GM12801 (cell line): ENCODE measurements around the gene EPC2.

ENCODE experiments used
- CTCF ChIP-seq: IDR thresholded peaks from one replicate; pipeline ENCODE4 v1.5.1; 2011; ENCODE audit warnings: control low read depth; ENCODE audit not compliant: insufficient read length; ENCODE audit errors: extremely low read depth

The EPC2 gene

GRCh38 chr2:148642112-148642744, 2.3 kb upstream of the EPC2 start:
- TF ChIP-seq CTCF, result no peak

- no peak for TF ChIP-seq CTCF
Measured at GRCh38 chr2:148642891-148643416, 1.6 kb upstream of the EPC2 start.

GRCh38 chr2:148643421-148643820, 1.1 kb upstream of the EPC2 start:
- TF ChIP-seq CTCF, result no peak

GRCh38 chr2:148644883-148645538, 460 bp downstream of the EPC2 start:
- no peak for TF ChIP-seq CTCF

- no peak for TF ChIP-seq CTCF
Measured at GRCh38 chr2:148645539-148646230, 1.1 kb downstream of the EPC2 start.

- TF ChIP-seq CTCF, result no peak
Measured at GRCh38 chr2:148646231-148646559, 1.6 kb downstream of the EPC2 start.

GRCh38 chr2:148649936-148650335, 5.4 kb downstream of the EPC2 start:
- TF ChIP-seq CTCF, result no peak
